Epithelial cell of esophagus (primary cell): Measurements from ENCODE around the gene PDE11A.

Source experiments
- DNase-seq: peaks from one replicate; pipeline ENCODE4 v3.0.0; 2010; ENCODE audit warnings: low read depth
- H3K4me3 ChIP-seq: 2 replicates; pipeline ENCODE4 v1.5.1; 2011; ENCODE audit warnings: mild to moderate bottlenecking, low read length, control low read depth
- CTCF ChIP-seq: IDR thresholded peaks from 2 replicates; pipeline ENCODE4 v1.5.1; 2011; ENCODE audit warnings: low read depth, mild to moderate bottlenecking, low read length, control low read depth, inconsistent platforms; ENCODE audit not compliant: insufficient read depth; ENCODE audit errors: missing control alignments

PDE11A gene

GRCh38 chr2:177709986-177710401 lies 362.6 kb downstream of the PDE11A start:
- DNase-seq, result no peak
- no peak for TF ChIP-seq CTCF
- no peak overlapping the region for H3K4me3 ChIP-seq

- DNase-seq, result no peak
- TF ChIP-seq CTCF, result no peak
- no peak overlapping the region for H3K4me3 ChIP-seq
Measured at GRCh38 chr2:177708660-177709444, 363.7 kb downstream of the PDE11A start.

GRCh38 chr2:177708106-177708505 lies 364.5 kb downstream of the PDE11A start:
- TF ChIP-seq CTCF, result no peak
- no peak overlapping the region for H3K4me3 ChIP-seq
- no peak for DNase-seq

- no peak overlapping the region for H3K4me3 ChIP-seq
- TF ChIP-seq CTCF, result no peak
- no peak for DNase-seq
Measured at GRCh38 chr2:177705511-177706173, 366.9 kb downstream of the PDE11A start.

GRCh38 chr2:177703159-177703558 lies 369.4 kb downstream of the PDE11A start:
- no peak for DNase-seq
- no peak for TF ChIP-seq CTCF

GRCh38 chr2:177698281-177698680 lies 374.3 kb downstream of the PDE11A start:
- no peak for DNase-seq
- TF ChIP-seq CTCF, result no peak
- no peak overlapping the region for H3K4me3 ChIP-seq

More at GRCh38 chr2:177703159-177703558, 369.4 kb downstream of the PDE11A start:
- no peak overlapping the region for H3K4me3 ChIP-seq
